Lung (tissue), 12 donors: Measurements from ENCODE around the gene EFCAB7. TPM values are rescaled to one million over a fixed set of nuclear protein-coding genes. Genes with fewer than 3 reads are reported as not detected.
"Not testable (repeated sequence)": the region's sequence is repeated elsewhere in the genome, so short reads cannot be mapped to it uniquely, and the experiment has no call there.

ENCODE experiments used
- ATAC-seq: fragments of 200-7000 bp; cut with Tn5 transposase; one replicate; pipeline ENCODE4 v1.9.1; 2020; ENCODE audit warnings: moderate number of reproducible peaks; ENCODE audit not compliant: insufficient read depth, low FRiP score
- DNase-seq, 3 donors: peaks; one replicate each; pipeline ENCODE4 v3.0.0-alpha.2; 2013 to 2017
- H3K27ac ChIP-seq, 2 donors: one replicate each; pipeline ENCODE4 v1.5.1; 2013; ENCODE audit warnings: mild to moderate bottlenecking in 2 of 2, moderate library complexity in 2 of 2, control low read depth in 1 of 2, inconsistent platforms in 1 of 2, low read depth in 1 of 2, low read length in 1 of 2
- H3K27me3 ChIP-seq, 3 donors: one replicate each; pipeline ENCODE4 v1.5.1; 2013; ENCODE audit warnings: low read length in 2 of 3; ENCODE audit not compliant: control insufficient read depth in 3 of 3, insufficient read depth in 3 of 3
- H3K36me3 ChIP-seq, 4 donors: one replicate each; pipeline ENCODE4 v1.5.1; 2013; ENCODE audit warnings: low read length in 4 of 4, mild to moderate bottlenecking in 1 of 4, moderate library complexity in 1 of 4; ENCODE audit not compliant: control insufficient read depth in 4 of 4, insufficient read depth in 4 of 4
- H3K4me1 ChIP-seq, 5 donors: one replicate each; pipeline ENCODE4 v1.5.1; 2013; ENCODE audit warnings: low read length in 5 of 5, mild to moderate bottlenecking in 2 of 5, moderate library complexity in 1 of 5; ENCODE audit not compliant: control insufficient read depth in 5 of 5, insufficient read depth in 5 of 5
- H3K4me3 ChIP-seq: one replicate; pipeline ENCODE4 v1.5.1; 2013; ENCODE audit warnings: mild to moderate bottlenecking, control low read depth, moderate library complexity
- H3K9ac ChIP-seq, 2 donors: one replicate each; pipeline ENCODE4 v1.5.1; 2013; ENCODE audit warnings: low read length in 2 of 2, control low read depth in 1 of 2; ENCODE audit not compliant: insufficient read depth in 1 of 2
- H3K9me3 ChIP-seq, 4 donors: one replicate each; pipeline ENCODE4 v1.5.1; 2013; ENCODE audit warnings: low read length in 3 of 4, mild to moderate bottlenecking in 1 of 4, moderate library complexity in 1 of 4; ENCODE audit not compliant: control insufficient read depth in 4 of 4, insufficient read depth in 3 of 4
- CTCF ChIP-seq: IDR thresholded peaks from 2 replicates; pipeline ENCODE4 v1.5.1; 2012; ENCODE audit warnings: mild to moderate bottlenecking; ENCODE audit errors: control extremely low read depth, extremely low read depth
- WGBS, 2 donors: extraction: QIAGEN DNeasy Blood & Tissue Kit; methylation state at CpG; one replicate each; pipeline ENCODE4 v1.1.7; 2013; 5-methylcytosine and 5-hydroxymethylcytosine counted together
- polyA plus RNA-seq, 2 donors: library from polyadenylated mRNA; stranded (reverse); fragments of 200-250 nt; gene quantifications; one replicate each; pipeline ENCODE4 v1.2.1, GENCODE V29; 2013
- total RNA-seq, 2 donors: library from RNA; depleted of rRNA in 1 of 2; stranded (reverse); fragments of >200 nt in 1 of 2; gene quantifications; one replicate each; pipeline ENCODE4 v1.2.1, GENCODE V29; 2014 to 2021
- donor health status: control.
- donor health status: control.
- donor health status: Bipolar disorder and iron deficiency.
- donor health status: healthy.
- donor health status: DM: yes; HTN: yes; CAD: no.

Gene EFCAB7
- total and polyA plus RNA-seq, 4 donors: 3.3 to 29.0 (median 5.8) TPM

DNA sequence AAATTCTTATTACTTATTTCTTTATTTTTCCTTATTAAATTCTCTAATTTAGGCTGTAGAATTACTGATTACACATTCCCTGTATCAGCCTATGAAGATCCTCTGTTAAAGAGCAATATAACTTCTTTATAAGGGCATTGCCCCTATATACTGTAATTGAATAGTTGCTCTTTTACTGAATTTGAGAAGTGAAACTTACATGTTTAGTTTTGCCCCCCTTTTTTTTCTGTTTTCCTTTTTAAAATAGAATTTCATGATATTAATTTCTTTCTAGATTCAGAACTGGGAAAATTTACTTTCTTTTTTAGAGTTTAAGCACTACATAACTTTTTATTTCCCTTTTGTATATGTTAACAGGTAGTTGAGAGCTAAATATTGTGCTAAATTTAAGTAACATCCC, 40.4 kb downstream of the EFCAB7 start:
- H3K4me1 ChIP-seq: no peaks in the 10 kb centered on the region
- H3K27ac ChIP-seq: no peak overlapping the region
- DNase-seq (no peak), ATAC-seq (no peak)
- no peaks in the 10 kb centered on the region for H3K27me3 ChIP-seq
- H3K9ac ChIP-seq: no peak overlapping the region
- H3K9me3 ChIP-seq: no peaks in the 10 kb centered on the region
- H3K4me3 ChIP-seq: no peak overlapping the region
- peaks cover 0 to 6% (median 1%) of the 10 kb centered on the region in 4 donors for H3K36me3 ChIP-seq
- TF ChIP-seq CTCF: no peak

- no peak for TF ChIP-seq CTCF
Measured at GRCh38 chr1:63569068-63569467, 45.7 kb downstream of the EFCAB7 start.

GRCh38 chr1:63569640-63570316, 46.5 kb downstream of the EFCAB7 start:
- H3K36me3 ChIP-seq: peaks cover 0 to under 1% (median 0%) of the 10 kb centered on the region in 4 donors
- no peaks in the 10 kb centered on the region for H3K27me3 ChIP-seq
- no peak for TF ChIP-seq CTCF
- H3K27ac ChIP-seq: no peak overlapping the region
- ATAC-seq (no peak), DNase-seq (no peak)
- no peak overlapping the region for H3K9ac ChIP-seq
- no peaks in the 10 kb centered on the region for H3K4me1 ChIP-seq
- H3K4me3 ChIP-seq: no peak overlapping the region
- 87 to 92% methylated on average over 3 of the region's 3 CpGs for WGBS, 2 donors
- no peaks in the 10 kb centered on the region for H3K9me3 ChIP-seq

More at GRCh38 chr1:63569068-63569467, 45.7 kb downstream of the EFCAB7 start:
- Histone ChIP-seq H3K27ac (no peak overlapping the region), H3K36me3 (peaks cover 0 to 2% (median 0%) of the 10 kb centered on the region in 4 donors), H3K9me3 (no peaks in the 10 kb centered on the region), H3K9ac (no peak overlapping the region), H3K27me3 (no peaks in the 10 kb centered on the region), H3K4me3 (no peak overlapping the region), H3K4me1 (no peaks in the 10 kb centered on the region)
- DNase-seq (no peak), ATAC-seq (no peak)
- 94 to 95% methylated on average over 4 of the region's 4 CpGs for WGBS, 2 donors

DNA sequence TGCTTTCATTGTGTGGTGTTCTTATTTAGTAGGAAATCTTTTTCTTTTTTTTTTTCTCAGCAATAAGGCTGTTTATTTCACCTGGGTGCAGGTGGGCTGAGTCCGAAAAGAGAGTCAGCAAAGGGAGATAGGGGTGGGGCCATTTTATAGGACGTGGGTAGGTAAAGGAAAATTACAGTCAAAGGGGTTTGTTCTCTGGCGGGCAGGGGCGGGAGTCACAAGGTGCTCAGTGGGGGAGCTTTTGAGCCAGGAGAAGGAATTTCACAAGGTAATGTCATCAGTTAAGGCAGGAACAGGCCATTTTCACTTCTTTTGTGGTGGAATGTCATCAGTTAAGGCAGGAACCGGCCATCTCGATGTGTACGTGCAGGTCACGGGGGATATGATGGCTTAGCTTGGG, 49.4 kb downstream of the EFCAB7 start:
- not testable (repeated sequence) for H3K4me3 ChIP-seq, H3K4me1 ChIP-seq, H3K27me3 ChIP-seq, H3K9ac ChIP-seq, H3K36me3 ChIP-seq, ATAC-seq, H3K27ac ChIP-seq, DNase-seq, H3K9me3 ChIP-seq
- 86 to 94% methylated on average over 8 of the region's 8 CpGs for WGBS, 2 donors

- H3K4me1 ChIP-seq, H3K9me3 ChIP-seq, H3K9ac ChIP-seq, DNase-seq, H3K4me3 ChIP-seq, H3K27me3 ChIP-seq, ATAC-seq, H3K36me3 ChIP-seq, H3K27ac ChIP-seq: not testable (repeated sequence)
- 81 to 96% methylated on average over 2 of the region's 2 CpGs for WGBS, 2 donors
Measured at GRCh38 chr1:63574203-63574796, 51.0 kb downstream of the EFCAB7 start.
